Gastrocnemius medialis (tissue), 4 donors: ENCODE data around the gene IQCC. TPM values are rescaled to one million over a fixed set of nuclear protein-coding genes. Genes with fewer than 3 reads are reported as not detected.

ENCODE experiments used
- ATAC-seq, 2 donors: fragments of 150-250 bp; one replicate each; pipeline ENCODE4 v1.9.1; 2016
- DNase-seq, 2 donors: peaks; one replicate each; pipeline ENCODE4 v3.0.0-alpha.2; 2019
- H3K27ac ChIP-seq, 4 donors: fragments of 200-600 bp; sonication (generic); 1 replicate in 1 of 4; 2 replicates in 3 of 4; pipeline ENCODE4 v1.5.1; 2016 to 2018; ENCODE audit warnings: mild to moderate bottlenecking in 2 of 4, moderate library complexity in 1 of 4
- H3K27me3 ChIP-seq, 3 donors: fragments of 200-600 bp; sonication (generic) in 2 of 3; 1 replicate in 1 of 3; 2 replicates in 2 of 3; pipeline versions ENCODE4 v1.5.1 to v1.6.0; 2016 to 2019; ENCODE audit warnings: mild to moderate bottlenecking in 1 of 3, moderate library complexity in 1 of 3
- H3K36me3 ChIP-seq, 2 donors: fragments of 200-600 bp; sonication (generic) in 1 of 2; one replicate each; pipeline ENCODE4 v1.5.1; 2017 to 2018
- H3K4me1 ChIP-seq, 2 donors: fragments of 200-600 bp; sonication (generic) in 1 of 2; one replicate each; pipeline ENCODE4 v1.5.1; 2016 to 2017; ENCODE audit warnings: mild to moderate bottlenecking in 2 of 2
- H3K4me3 ChIP-seq, 4 donors: fragments of 200-600 bp; sonication (generic) in 3 of 4; 1 replicate in 1 of 4; 2 replicates in 3 of 4; pipeline ENCODE4 v1.5.1; 2016 to 2019; ENCODE audit warnings: mild to moderate bottlenecking in 2 of 4
- H3K9me3 ChIP-seq, 3 donors: fragments of 200-600 bp; sonication (generic) in 2 of 3; 1 replicate in 1 of 3; 2 replicates in 2 of 3; pipeline ENCODE4 v1.5.1; 2016 to 2019
- POLR2A ChIP-seq, 2 donors: fragments of 450-650 bp; IDR thresholded peaks; one replicate each; pipeline ENCODE4 v1.6.1; 2017; ENCODE audit warnings: antibody characterized with exemption in 2 of 2, mild to moderate bottlenecking in 2 of 2, moderate library complexity in 2 of 2
- in situ Hi-C, 4 donors: fragments of 200-750 bp; cut with MboI; loops; one replicate each; pipeline versions ENCODE4 v1.15.0 to v1.8.0; 2017; ENCODE audit warnings: low sequenced_read_pairs in 4 of 4
- intact Hi-C: fragments of 100-400 bp; cut with DNase I; formaldehyde crosslinking; loops from one replicate; pipeline ENCODE4 v1.15.1; 2023; ENCODE audit warnings: low total_unique reads
- total RNA-seq, 4 donors: library from RNA; depleted of rRNA; stranded (reverse); fragments of >200 nt; gene quantifications; one replicate each; pipeline versions ENCODE4 v1.1.0 to v1.2.3, GENCODE V29; 2016
- TF ChIP-seq, protein P1 (sequence below), 5 experiments: fragments of 450-650 bp in 3 of 5; fragments of 200-600 bp in 2 of 5; sonication (generic) in 2 of 5; IDR thresholded peaks in 4 of 5; conservative IDR thresholded peaks in 1 of 5; 1 replicate in 4 of 5; 2 replicates in 1 of 5; pipeline ENCODE4 v1.5.1; 2016 to 2019; ENCODE audit warnings: antibody characterized with exemption in 5 of 5, mild to moderate bottlenecking in 3 of 5, moderate library complexity in 3 of 5

Gene IQCC
- total RNA-seq, 4 donors from 2014 or later, result 0.49 to 0.93 (median 0.83) TPM

- Histone ChIP-seq H3K4me3 (peak overlapping the region in 3 of 4 donors; percentile 72 to 99 (median 95)), H3K27me3 (no peaks in the 10 kb centered on the region), H3K27ac (peak overlapping the region; percentile 87 to 97 (median 90)), H3K36me3 (peaks cover 3 to 58% of the 10 kb centered on the region in 2 donors), H3K9me3 (no peaks in the 10 kb centered on the region), H3K4me1 (peaks cover 23 to 28% of the 10 kb centered on the region in 2 donors)
- TF ChIP-seq, protein P1, sequence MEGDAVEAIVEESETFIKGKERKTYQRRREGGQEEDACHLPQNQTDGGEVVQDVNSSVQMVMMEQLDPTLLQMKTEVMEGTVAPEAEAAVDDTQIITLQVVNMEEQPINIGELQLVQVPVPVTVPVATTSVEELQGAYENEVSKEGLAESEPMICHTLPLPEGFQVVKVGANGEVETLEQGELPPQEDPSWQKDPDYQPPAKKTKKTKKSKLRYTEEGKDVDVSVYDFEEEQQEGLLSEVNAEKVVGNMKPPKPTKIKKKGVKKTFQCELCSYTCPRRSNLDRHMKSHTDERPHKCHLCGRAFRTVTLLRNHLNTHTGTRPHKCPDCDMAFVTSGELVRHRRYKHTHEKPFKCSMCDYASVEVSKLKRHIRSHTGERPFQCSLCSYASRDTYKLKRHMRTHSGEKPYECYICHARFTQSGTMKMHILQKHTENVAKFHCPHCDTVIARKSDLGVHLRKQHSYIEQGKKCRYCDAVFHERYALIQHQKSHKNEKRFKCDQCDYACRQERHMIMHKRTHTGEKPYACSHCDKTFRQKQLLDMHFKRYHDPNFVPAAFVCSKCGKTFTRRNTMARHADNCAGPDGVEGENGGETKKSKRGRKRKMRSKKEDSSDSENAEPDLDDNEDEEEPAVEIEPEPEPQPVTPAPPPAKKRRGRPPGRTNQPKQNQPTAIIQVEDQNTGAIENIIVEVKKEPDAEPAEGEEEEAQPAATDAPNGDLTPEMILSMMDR (IDR thresholded peaks at IDR 0.05 in 4 of 5, conservative IDR thresholded peaks at IDR 0.05 in 1 of 5), result no peak
- no peak for TF ChIP-seq POLR2A (IDR thresholded peaks at IDR 0.05)
- DNase-seq, result no peak
- intact Hi-C loops (loop anchor here (2.0 to 10.0 kb wide), 2 partner anchors 17 to 119 kb away; partner anchors contain the start of gene KPNA6), in situ Hi-C loops (no loop called here)
- no peak for ATAC-seq
Measured at GRCh38 chr1:32223683-32224082, 18.2 kb downstream of the IQCC start.

DNA sequence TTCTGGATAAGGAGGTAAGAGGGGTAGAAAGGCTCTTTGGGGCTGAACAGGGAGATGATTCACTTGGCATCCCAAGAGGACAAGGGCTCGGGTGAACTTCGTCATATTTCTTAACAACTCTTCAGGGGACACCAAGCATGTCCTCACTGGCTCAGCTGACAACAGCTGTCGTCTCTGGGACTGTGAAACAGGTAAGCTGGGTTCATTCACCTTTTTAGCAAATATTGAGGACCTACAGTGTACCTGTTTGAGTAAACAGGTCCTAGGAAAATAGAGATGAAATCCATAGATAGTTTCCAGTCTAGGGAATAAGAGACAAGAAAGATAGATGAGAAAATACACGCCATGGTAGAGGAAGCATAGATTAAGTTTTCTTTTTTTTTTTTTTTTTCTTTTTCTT is 18.8 kb downstream of the IQCC start:
- no peaks in the 10 kb centered on the region for H3K27me3 ChIP-seq
- H3K27ac ChIP-seq, result peak overlapping the region in 3 of 4 donors; percentile 87 to 97 (median 91)
- TF ChIP-seq, protein P1 (IDR thresholded peaks at IDR 0.05 in 4 of 5, conservative IDR thresholded peaks at IDR 0.05 in 1 of 5), result no peak
- TF ChIP-seq POLR2A (IDR thresholded peaks at IDR 0.05), result no peak
- intact Hi-C loops, result loop anchor here (10.0 kb wide), 1 partner anchor 119 kb away; the partner anchor contains the start of gene KPNA6
- DNase-seq, result no peak
- H3K9me3 ChIP-seq, result no peaks in the 10 kb centered on the region
- H3K4me1 ChIP-seq, result peaks cover 23 to 28% of the 10 kb centered on the region in 2 donors
- in situ Hi-C loops, result no loop called here
- no peak overlapping the region for H3K4me3 ChIP-seq
- H3K36me3 ChIP-seq, result peaks cover 3 to 62% of the 10 kb centered on the region in 2 donors
- ATAC-seq, result no peak

DNA sequence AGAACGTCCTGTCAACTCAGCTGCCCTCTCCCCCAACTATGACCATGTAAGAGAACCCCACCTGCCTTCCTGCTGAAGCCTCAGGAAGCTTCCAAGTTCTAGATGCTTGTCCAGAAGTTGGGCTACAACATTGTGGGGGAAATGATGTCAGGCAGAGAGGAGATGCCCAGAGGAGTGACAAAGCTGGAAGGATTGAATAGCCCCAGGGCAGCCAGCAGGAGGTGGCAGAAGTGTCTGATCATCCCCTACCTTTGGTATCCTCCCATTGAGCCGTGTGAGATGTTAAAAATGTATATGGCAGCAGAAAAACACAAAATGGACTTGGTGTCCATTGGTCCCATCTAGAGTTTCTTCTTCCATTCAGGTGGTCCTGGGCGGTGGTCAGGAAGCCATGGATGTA is 23.3 kb downstream of the IQCC start:
- intact Hi-C loops, result loop anchor here (10.0 kb wide), 1 partner anchor 124 kb away; the partner anchor contains the start of gene KPNA6
- TF ChIP-seq POLR2A (IDR thresholded peaks at IDR 0.05), result no peak
- TF ChIP-seq, protein P1 (IDR thresholded peaks at IDR 0.05 in 4 of 5, conservative IDR thresholded peaks at IDR 0.05 in 1 of 5), result no peak

DNA sequence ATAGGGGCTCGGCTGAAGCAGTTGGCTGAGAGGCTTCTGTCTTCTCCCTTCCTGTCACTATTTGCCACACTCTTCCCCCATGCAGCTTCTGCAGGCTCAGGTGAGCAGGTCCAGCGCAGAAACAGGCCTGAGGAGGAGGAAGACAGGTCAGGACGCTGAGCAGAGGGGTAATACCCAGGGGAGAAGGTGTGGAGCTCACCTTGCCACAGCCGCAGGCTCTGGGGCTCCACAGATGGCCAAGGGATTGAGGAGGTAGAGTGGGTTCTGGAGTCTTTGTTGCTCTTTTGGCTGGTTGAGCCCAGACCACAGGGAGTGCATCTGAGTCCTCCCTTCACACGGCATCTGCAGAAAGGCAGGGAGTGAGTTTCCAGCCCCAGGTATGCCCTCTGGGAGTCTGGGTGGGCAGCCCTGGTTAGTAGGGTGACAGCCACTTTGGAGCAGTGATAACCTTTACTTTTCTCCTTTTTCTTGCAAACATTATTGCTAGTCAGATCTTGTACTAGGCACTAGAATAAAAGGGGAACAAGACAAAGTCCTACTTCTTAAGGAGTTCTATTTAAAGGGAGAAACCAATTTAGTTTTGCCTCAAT is 26.5 kb downstream of the IQCC start:
- Histone ChIP-seq H3K27ac (no peak overlapping the region), H3K27me3 (no peaks in the 10 kb centered on the region), H3K9me3 (no peaks in the 10 kb centered on the region), H3K4me3 (no peak overlapping the region), H3K4me1 (no peaks in the 10 kb centered on the region), H3K36me3 (peaks cover 0 to 64% of the 10 kb centered on the region in 2 donors)
- in situ Hi-C loops (no loop called here), intact Hi-C loops (no loop called here)
- ATAC-seq (no peak), DNase-seq (no peak)
- no peak for TF ChIP-seq POLR2A (IDR thresholded peaks at IDR 0.05)
- TF ChIP-seq, protein P1 (IDR thresholded peaks at IDR 0.05 in 4 of 5, conservative IDR thresholded peaks at IDR 0.05 in 1 of 5), result no peak

More for the DNA sequence above, 23.3 kb downstream of the IQCC start:
- no peak overlapping the region for H3K27ac ChIP-seq
- peaks cover 3 to 12% of the 10 kb centered on the region in 2 donors for H3K4me1 ChIP-seq
- in situ Hi-C loops, result no loop called here
- peaks cover 3 to 95% of the 10 kb centered on the region in 2 donors for H3K36me3 ChIP-seq
- no peak overlapping the region for H3K4me3 ChIP-seq
- DNase-seq, result no peak
- no peak for ATAC-seq
- no peaks in the 10 kb centered on the region for H3K9me3 ChIP-seq
- no peaks in the 10 kb centered on the region for H3K27me3 ChIP-seq
